NCI-H1105 (cell line): ENCODE results near the gene COX6B1.
A peak's percentile ranks its signal among the peaks of the same experiment; 100 is the strongest.
"Not testable (repeated sequence)": the region's sequence is repeated elsewhere in the genome, so short reads cannot be mapped to it uniquely, and the experiment has no call there.

Experiments
- DNase-seq: peaks from one replicate; lab custom pipeline; 2025; lab: John Stamatoyannopoulos, UW

The COX6B1 gene, protein sequence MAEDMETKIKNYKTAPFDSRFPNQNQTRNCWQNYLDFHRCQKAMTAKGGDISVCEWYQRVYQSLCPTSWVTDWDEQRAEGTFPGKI

DNA sequence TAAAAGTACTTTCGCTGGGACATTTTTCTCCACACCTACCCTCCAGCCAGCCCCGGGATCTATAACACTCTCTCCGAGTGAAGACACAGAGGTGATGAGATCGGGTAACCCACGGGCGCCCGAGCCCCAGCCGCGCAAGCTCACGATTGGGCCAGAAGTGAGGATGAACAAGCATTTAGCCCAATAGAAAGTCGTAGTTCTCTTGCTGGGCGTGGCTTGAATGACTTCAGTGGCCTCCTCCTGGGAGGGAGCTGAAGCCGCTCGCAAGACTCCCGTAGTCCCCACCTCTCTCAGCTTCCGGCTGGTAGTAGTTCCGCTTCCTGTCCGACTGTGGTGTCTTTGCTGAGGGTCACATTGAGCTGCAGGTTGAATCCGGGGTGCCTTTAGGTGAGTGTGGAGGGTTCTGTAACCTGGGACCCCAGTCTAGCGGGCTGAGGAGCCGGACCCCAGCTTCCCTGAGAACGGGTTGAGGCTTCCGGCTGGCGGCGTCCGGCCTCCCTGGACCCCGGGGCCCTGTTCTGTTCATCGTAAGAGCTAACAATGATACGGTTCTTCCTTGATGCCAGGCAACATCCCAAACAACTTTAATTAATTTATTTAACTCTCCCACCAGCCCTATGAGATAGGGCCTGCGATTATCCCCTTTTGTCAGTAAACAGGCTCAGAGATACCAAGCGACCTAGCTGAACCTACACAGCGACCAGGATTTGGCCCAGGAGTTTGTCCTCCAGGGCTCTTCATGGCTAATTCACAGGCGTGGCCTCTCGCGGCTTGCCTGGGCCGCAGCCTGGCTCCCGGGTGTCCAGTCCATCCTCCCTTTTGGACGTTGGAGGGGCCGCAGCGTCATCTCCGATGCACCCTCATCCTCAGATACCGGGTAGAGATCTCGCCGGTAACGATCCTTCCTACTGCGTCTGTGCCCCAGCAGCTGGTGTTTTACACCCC lies at the start of gene COX6B1:
COX6B1 (plus strand) TSS at position 307 of the 945 bp plus-strand sequence. CDS start 2,921 bp downstream, outside the sequence.
- peak; percentile 97 for DNase-seq

DNA sequence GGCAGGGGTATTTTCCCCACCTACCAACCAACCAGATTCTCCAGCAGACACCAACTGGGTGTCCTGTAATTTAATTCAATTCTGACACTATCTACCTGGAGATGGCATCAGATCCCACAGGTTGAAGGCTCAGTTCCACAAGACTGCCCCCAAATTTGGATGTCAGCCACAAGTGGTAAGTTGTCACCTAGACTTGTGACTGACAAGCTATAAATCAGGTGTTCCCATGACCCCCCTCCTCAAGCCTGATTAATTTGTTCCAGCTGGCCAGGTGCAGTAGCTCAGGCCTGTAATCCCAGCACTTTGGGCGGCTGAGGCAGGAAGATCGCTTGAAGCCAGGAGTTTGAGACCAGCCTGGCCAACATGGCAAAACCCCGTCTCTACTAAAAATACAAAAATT lies 46.2 kb upstream of the COX6B1 start:
- peak; percentile 11 for DNase-seq

GRCh38 chr19:35604436-35604835 lies 43.7 kb upstream of the COX6B1 start:
- DNase-seq, result not testable (repeated sequence)

GRCh38 chr19:35607170-35607569 lies 41.0 kb upstream of the COX6B1 start:
- DNase-seq, result not testable (repeated sequence)

DNA sequence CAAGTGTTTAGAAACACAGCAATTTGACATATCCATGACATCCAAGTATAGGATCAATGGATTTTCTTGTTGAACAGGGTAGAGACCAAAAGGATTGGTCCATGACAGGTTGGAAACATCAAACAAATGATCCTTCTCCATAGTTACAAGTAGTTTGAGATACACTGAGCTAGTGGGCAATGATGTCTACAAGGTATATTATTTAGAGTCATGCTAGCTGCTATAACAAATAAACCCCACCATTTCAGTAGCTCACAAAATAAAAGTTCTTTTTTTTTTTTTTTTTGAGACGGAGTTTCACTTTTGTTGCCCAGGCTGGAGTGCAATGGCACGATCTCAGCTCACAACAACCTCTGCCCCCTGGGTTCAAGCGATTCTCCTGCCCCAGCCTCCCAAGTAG lies 40.5 kb upstream of the COX6B1 start:
- DNase-seq, result no peak

GRCh38 chr19:35608251-35608650 lies 39.9 kb upstream of the COX6B1 start:
- no peak for DNase-seq

DNA sequence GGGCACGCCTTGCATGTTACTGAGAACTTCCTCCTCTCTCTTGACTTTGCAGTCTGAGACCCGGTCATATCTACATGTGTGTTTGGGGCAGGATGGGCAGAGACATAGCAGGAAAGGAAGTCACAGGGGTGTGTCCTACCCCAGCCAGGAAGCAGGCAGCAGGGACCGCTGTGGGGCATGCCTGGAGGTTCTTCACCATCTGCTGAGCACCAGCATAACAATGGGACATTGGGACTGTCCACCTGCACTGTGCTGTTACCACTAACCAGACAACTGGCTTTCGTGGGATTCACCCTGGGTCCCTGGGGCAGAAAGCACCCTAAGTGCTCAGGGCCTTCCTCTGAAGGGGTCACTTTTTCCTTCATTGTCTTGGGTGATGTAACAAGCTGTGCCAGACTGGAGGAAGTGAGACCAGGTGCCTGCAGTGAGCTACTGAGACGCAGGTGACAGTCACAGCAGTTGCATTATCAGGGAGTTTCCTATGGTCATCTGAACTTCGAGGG lies 38.2 kb upstream of the COX6B1 start:
- DNase-seq, result no peak

DNA sequence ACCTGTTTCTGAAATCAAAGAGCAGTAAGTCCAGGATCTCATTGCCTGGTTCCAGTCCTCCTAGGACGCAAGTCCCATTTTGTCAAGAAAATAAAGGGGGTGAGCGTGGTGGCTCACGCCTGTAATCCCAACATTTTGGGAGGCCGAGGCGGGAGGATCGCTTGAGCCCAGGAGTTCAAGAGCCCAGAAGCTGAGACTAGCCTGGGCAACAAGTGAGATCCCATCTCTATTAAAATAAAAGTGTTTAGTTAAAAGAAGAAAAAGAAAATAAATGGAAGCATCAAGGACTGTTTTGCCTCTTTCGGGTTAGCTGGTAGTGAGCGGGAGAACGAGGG lies 35.9 kb upstream of the COX6B1 start:
- no peak for DNase-seq

DNA sequence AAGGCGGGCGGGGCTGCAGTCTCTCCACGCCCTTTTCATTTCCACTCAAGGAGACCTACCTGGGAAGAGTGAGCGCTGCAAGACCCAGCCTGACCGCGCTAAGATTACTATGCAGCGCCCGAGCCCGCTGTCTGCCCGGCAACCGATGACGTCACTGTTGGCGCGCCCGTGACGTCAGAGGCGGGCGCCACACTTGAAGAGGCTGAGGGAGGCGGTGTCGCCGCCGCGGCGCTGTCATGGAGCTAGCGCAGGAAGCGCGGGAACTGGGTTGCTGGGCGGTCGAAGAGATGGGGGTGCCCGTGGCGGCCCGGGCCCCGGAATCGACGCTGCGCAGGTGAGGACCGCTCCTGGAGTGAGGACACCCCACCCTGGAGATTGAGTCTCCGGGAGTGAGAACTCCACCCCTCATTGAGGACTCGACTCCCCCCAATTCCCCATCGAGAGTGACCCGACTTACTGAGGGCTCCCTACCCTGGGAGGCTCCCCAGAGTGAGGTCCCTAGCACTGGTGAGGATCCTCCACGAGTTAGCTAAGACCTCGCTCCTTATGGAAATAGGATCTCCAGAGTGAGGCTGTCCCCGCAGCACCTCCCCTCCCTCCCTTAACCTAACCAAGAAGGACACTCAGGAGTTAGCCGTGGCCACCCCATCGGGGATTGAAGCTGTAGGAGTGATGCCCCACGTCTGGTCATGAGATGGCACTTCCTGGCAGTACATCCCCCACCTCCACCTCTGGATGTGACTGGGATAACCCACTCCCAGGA lies 35.4 kb upstream of the COX6B1 start, which contains the start of gene HAUS5:
HAUS5 (plus strand) TSS at position 177 of the 763 bp plus-strand sequence; CDS start at position 237, 60 bp downstream.
- peak; percentile 89 for DNase-seq

DNA sequence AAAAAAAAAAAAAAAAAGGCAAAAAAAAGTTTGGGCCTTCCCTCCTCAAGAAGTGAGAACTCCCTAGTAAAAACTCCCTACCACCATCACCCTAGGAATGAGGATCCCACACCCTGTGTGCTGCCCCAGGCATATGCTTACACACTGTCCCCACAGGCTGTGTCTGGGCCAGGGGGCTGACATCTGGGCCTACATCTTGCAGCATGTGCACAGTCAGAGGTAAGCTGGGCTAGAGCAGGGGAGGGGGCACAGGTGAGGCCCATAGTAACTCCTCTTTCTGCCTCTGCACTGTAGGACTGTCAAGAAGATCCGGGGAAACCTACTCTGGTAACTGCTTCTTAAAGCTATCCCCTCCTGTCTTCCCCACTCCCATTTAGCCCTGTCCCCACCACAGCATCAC lies 34.5 kb upstream of the COX6B1 start:
- no peak for DNase-seq

GRCh38 chr19:35615036-35615435 lies 33.1 kb upstream of the COX6B1 start:
- no peak for DNase-seq

- no peak for DNase-seq
Observed at GRCh38 chr19:35618857-35619256, 29.3 kb upstream of the COX6B1 start.

DNA sequence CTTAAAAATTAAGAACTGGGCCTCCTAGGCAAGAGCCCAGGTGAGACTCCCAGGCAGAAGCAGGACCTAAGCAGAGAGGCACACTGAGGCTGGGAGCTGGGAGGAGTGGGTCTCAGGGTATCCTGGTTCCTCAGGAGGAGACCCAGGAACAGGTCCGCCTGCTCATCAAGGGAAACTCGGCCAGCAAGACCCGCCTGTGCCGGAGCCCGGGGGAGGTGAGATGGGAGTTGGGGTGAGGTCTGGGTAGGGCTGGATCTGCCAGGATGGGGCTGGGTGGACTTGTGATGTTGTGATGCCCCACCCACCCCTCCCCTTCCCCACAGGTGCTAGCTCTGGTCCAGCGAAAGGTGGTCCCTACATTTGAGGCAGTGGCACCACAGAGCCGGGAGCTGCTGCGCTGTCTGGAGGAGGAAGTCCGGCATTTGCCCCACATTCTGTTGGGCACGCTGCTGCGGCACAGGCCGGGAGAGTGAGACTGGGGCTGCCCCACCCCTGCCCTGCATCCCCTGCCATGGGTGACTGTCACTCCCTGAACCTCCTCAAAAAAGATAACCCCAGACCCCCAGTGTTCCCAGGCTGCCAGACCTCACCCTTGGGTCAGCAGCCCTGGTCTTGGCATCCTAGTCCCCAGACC lies 28.7 kb upstream of the COX6B1 start:
- DNase-seq, result no peak

- DNase-seq, result no peak
Observed at GRCh38 chr19:35620001-35620400, 28.1 kb upstream of the COX6B1 start.

GRCh38 chr19:35621708-35622107 lies 26.4 kb upstream of the COX6B1 start:
- DNase-seq, result no peak

GRCh38 chr19:35622750-35623149 lies 25.4 kb upstream of the COX6B1 start:
- no peak for DNase-seq

DNA sequence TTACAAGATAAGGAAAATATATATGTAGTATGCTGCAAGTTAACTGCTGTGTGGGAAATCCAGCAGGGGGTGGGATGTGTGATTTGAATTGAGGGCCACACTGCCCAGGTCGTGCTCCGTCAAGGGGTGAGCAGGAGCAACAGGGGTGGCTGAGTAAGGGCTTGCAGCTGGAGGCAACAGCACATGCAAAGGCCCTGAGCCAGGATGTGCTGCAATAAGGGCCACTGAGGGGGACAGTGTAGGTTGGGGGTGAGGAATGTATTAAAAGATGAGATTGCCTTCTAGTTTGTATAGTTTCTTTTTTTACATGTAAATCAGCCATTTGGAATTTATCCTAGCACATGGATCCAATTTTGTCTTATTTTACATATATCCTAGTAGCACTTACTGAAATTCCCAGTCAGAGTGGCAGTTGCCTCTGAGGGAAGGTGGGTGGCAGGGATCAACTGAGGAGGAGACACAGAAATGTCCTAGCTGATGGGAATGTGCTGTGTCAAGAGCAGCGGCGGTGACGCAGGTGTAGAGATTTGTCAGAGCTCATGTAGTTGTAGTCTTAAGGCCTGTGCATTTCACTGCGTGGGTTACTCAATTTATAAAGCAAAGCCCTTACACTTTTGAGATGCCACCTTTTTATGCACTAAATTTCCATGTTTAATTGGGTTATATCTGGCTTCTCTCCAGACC lies 24.7 kb upstream of the COX6B1 start:
- DNase-seq, result no peak

DNA sequence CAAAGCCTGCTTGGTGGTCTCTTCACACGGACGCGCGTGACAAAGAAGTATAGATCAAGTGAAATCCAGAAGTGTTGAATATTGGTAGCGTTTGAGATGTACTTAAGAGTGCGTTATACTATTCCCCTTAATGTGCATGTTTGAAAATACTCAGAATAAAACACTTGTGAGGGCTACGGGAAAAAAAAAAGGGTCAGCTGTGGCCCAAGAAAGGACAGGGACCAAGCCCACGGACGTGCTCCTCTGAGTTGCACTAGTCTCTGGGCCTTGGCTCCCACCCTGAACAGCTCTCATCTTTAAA lies 19.9 kb upstream of the COX6B1 start:
- no peak for DNase-seq

GRCh38 chr19:35628565-35629331 lies 19.4 kb upstream of the COX6B1 start, which contains the start of gene RBM42:
Gene RBM42, plus strand, starts transcription at chr19:35629036. Its CDS starts 118 bp downstream, at chr19:35629154.
- peak; percentile 98 for DNase-seq

DNA sequence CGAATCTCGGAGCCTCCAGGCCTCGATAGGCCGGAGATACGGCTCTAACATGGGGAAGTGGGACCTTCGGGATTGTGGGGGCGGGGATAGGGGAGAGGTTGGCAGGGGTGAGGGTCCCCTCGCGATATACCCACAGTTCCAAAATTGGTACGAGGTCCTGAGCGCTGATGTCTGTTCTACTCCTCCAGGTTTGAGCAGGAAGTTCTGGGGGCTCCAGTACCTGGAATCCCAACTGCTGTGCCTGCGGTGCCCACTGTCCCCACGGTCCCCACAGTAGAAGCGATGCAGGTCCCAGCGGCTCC lies 18.8 kb upstream of the COX6B1 start:
- no peak for DNase-seq
